Measurements from ENCODE around the gene GKAP1.

DNA sequence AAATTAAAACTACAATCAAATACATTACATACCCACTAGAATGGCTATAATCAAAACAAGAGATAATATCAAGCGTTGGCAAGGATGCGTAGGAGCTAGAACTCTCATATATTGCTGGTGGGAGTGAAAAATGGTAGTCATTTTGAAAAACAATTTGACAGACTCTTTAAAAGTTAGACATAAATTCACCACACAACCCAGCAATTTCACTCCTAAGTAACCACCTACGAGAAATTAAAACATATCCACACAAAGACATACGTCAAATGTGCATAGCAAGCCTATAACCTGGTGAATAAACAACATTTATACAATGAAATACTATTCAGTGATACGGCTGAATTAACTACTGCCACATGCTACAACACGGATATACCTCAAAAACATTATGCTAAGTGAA, 44.7 kb downstream of the GKAP1 start:
- TF ChIP-seq POLR2AphosphoS5 (IDR thresholded peaks at IDR 0.05; ENCODE audit: borderline replicate concordance, low read depth, low read length), result no peak
- no peak for TF ChIP-seq EZH2 (IDR thresholded peaks at IDR 0.05)

All from SK-N-MC (cell line).